ENCODE data around the gene TMEM174.

TMEM174 gene

DNA sequence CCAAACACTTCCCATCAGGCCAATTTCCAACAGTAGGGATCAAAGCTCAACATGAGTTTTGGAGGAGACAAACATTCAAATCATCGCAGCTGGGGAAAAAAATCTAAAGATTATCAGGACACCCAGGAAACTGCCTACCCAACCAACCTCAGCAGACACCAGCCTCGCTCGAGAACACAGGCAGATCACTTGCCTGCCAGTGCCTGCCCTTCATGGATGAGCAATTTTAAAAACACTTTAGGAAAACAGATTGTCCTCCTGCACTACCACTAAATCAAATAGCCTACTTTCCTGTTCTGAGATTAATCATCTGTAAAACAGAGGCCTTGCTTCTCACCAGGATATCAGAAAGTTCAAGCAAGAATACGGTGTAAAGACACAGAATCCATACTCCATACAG is 14.7 kb upstream of the TMEM174 start:
- peaks cover 45% of the 10 kb centered on the region for H3K4me1 ChIP-seq (ENCODE audit: low read length)
- no peaks in the 10 kb centered on the region for H3K79me2 ChIP-seq (ENCODE audit: low read length)
- H4K20me1 ChIP-seq (ENCODE audit: insufficient read depth, low read length): peaks cover 69% of the 10 kb centered on the region
- TF ChIP-seq, protein P1, sequence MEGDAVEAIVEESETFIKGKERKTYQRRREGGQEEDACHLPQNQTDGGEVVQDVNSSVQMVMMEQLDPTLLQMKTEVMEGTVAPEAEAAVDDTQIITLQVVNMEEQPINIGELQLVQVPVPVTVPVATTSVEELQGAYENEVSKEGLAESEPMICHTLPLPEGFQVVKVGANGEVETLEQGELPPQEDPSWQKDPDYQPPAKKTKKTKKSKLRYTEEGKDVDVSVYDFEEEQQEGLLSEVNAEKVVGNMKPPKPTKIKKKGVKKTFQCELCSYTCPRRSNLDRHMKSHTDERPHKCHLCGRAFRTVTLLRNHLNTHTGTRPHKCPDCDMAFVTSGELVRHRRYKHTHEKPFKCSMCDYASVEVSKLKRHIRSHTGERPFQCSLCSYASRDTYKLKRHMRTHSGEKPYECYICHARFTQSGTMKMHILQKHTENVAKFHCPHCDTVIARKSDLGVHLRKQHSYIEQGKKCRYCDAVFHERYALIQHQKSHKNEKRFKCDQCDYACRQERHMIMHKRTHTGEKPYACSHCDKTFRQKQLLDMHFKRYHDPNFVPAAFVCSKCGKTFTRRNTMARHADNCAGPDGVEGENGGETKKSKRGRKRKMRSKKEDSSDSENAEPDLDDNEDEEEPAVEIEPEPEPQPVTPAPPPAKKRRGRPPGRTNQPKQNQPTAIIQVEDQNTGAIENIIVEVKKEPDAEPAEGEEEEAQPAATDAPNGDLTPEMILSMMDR (IDR thresholded peaks at IDR 0.05; ENCODE audit: low read depth, low read length): no peak
- no peak for TF ChIP-seq EZH2phosphoT487 (IDR thresholded peaks at IDR 0.05; ENCODE audit: low read depth)
- no peaks in the 10 kb centered on the region for H3K36me3 ChIP-seq (replicated peaks; ENCODE audit: low read depth, low read length)
- H3K27me3 ChIP-seq (ENCODE audit: low read depth, low read length): peaks cover 84% of the 10 kb centered on the region
- H3K4me2 ChIP-seq (ENCODE audit: low read length): no peak overlapping the region; the same call in 1 of the 2 replicates
- no peak overlapping the region for H3K9ac ChIP-seq (ENCODE audit: low read length)
- H2AFZ ChIP-seq (ENCODE audit: low read depth, low read length): no peak overlapping the region
- no peaks in the 10 kb centered on the region for H3K9me3 ChIP-seq (ENCODE audit: insufficient read depth, low read length)
- H3K27ac ChIP-seq (ENCODE audit: low read length): no peak overlapping the region
- H3K4me3 ChIP-seq (ENCODE audit: low read length): no peak overlapping the region

DNA sequence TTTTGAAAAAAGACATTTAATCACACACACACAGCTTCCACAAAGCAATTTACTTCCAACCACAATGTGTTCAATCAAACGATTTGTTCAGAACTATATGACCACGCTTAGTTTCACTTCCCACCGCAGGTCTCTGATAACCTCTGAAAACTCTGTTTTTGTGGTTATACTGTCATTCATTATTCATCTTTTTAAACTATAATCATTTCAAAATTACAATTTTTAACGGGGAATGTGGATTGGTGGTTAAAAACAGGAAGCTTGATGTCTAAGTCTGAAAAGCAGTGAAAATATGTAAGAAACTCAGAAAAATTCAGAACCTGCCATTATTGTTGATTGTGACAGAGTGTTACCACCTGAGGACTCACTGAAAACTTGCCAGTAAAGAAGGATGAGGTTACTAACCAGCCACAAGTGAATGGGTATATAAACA is 12.7 kb upstream of the TMEM174 start:
- no peak overlapping the region for H3K9ac ChIP-seq (ENCODE audit: low read length)
- no peaks in the 10 kb centered on the region for H3K79me2 ChIP-seq (ENCODE audit: low read length)
- H3K27me3 ChIP-seq (ENCODE audit: low read depth, low read length): peaks cover 90% of the 10 kb centered on the region
- no peak overlapping the region for H3K4me3 ChIP-seq (ENCODE audit: low read length)
- peaks cover 33% of the 10 kb centered on the region for H3K4me1 ChIP-seq (ENCODE audit: low read length)
- no peaks in the 10 kb centered on the region for H3K36me3 ChIP-seq (replicated peaks; ENCODE audit: low read depth, low read length)
- peaks cover 65% of the 10 kb centered on the region for H4K20me1 ChIP-seq (ENCODE audit: insufficient read depth, low read length)
- H2AFZ ChIP-seq (ENCODE audit: low read depth, low read length): no peak overlapping the region
- no peaks in the 10 kb centered on the region for H3K9me3 ChIP-seq (ENCODE audit: insufficient read depth, low read length)
- TF ChIP-seq, protein P1 (IDR thresholded peaks at IDR 0.05; ENCODE audit: low read depth, low read length): no peak
- peak; percentile 100 for TF ChIP-seq EZH2phosphoT487 (IDR thresholded peaks at IDR 0.05; ENCODE audit: low read depth)
- peak overlapping the region; percentile 63 for H3K4me2 ChIP-seq (ENCODE audit: low read length)
- no peak overlapping the region for H3K27ac ChIP-seq (ENCODE audit: low read length)

DNA sequence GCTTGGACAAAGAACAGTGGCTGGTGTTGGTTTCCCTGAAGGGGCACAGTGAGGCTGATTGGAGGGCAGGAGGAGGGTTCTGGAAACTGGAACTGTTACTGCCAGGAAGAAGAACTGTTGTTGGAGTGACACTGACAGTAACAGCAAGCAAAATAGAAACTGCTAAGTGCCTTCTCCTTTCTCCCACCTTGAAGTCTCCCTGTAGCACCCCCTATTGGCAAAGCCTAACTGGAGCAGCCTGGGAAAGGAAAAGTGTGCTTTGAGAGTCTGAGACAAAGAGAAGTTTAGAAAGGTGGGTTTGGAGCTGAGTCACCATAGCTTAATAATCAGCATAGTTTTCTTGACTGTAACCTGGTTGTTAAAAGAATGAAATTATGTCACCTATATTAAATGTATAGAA is 2.5 kb upstream of the TMEM174 start:
- TF ChIP-seq, protein P1 (IDR thresholded peaks at IDR 0.05; ENCODE audit: low read depth, low read length): peak; percentile 47
- TF ChIP-seq EZH2phosphoT487 (IDR thresholded peaks at IDR 0.05; ENCODE audit: low read depth): no peak
- H3K36me3 ChIP-seq (replicated peaks; ENCODE audit: low read depth, low read length): no peaks in the 10 kb centered on the region
- H2AFZ ChIP-seq (ENCODE audit: low read depth, low read length): no peak overlapping the region
- no peak overlapping the region for H3K9ac ChIP-seq (ENCODE audit: low read length)
- H3K27ac ChIP-seq (ENCODE audit: low read length): no peak overlapping the region
- H3K4me3 ChIP-seq (ENCODE audit: low read length): no peak overlapping the region
- no peak overlapping the region for H3K4me2 ChIP-seq (ENCODE audit: low read length)
- no peaks in the 10 kb centered on the region for H3K9me3 ChIP-seq (ENCODE audit: insufficient read depth, low read length)
- peaks cover 93% of the 10 kb centered on the region for H3K27me3 ChIP-seq (ENCODE audit: low read depth, low read length)
- peaks cover 50% of the 10 kb centered on the region for H4K20me1 ChIP-seq (ENCODE audit: insufficient read depth, low read length)
- H3K79me2 ChIP-seq (ENCODE audit: low read length): no peaks in the 10 kb centered on the region
- H3K4me1 ChIP-seq (ENCODE audit: low read length): peaks cover 13% of the 10 kb centered on the region

DNA sequence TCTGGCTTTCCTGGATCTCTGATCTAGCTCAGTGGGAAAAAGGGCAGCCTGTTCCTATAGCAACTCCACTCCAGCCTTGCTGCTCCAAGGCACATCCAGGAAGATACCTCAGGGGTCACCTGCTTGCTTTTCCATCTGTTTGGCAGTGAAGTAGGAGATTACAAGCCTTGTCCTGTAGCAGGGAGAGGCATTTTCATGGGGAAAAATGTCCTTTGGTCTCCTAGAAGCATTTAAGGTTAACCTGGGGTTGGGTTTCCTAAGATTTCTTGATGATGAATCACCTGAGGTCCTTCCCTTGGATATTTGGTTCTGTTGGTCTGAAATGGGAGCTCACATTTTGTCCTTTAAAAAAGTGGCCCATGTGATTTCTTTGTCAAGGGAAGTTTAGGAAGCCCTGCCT is 1.5 kb upstream of the TMEM174 start:
- H3K79me2 ChIP-seq (ENCODE audit: low read length): no peaks in the 10 kb centered on the region
- no peak overlapping the region for H3K9ac ChIP-seq (ENCODE audit: low read length)
- no peaks in the 10 kb centered on the region for H3K36me3 ChIP-seq (replicated peaks; ENCODE audit: low read depth, low read length)
- peaks cover 13% of the 10 kb centered on the region for H3K4me1 ChIP-seq (ENCODE audit: low read length)
- H3K27ac ChIP-seq (ENCODE audit: low read length): no peak overlapping the region
- no peak overlapping the region for H2AFZ ChIP-seq (ENCODE audit: low read depth, low read length)
- TF ChIP-seq EZH2phosphoT487 (IDR thresholded peaks at IDR 0.05; ENCODE audit: low read depth): no peak
- TF ChIP-seq, protein P1 (IDR thresholded peaks at IDR 0.05; ENCODE audit: low read depth, low read length): no peak
- H3K9me3 ChIP-seq (ENCODE audit: insufficient read depth, low read length): no peaks in the 10 kb centered on the region
- peaks cover 93% of the 10 kb centered on the region for H3K27me3 ChIP-seq (ENCODE audit: low read depth, low read length)
- H4K20me1 ChIP-seq (ENCODE audit: insufficient read depth, low read length): peaks cover 50% of the 10 kb centered on the region
- H3K4me2 ChIP-seq (ENCODE audit: low read length): no peak overlapping the region
- no peak overlapping the region for H3K4me3 ChIP-seq (ENCODE audit: low read length)
